MM.1S (cell line): ENCODE results near the gene ZNHIT1.

Experiments
- CTCF ChIP-seq: fragments of 300-600 bp; sonication (generic); IDR thresholded peaks from 2 replicates; pipeline ENCODE4 v1.5.1; 2016; ENCODE audit warnings: antibody characterized with exemption, low read length, mixed read lengths
- EZH2 ChIP-seq: fragments of 300-600 bp; sonication (generic); optimal IDR thresholded peaks from 2 replicates; pipeline ENCODE3; 2017; ENCODE audit warnings: low read depth, mild to moderate bottlenecking, antibody characterized with exemption, low read length, mixed read lengths

- TF ChIP-seq CTCF (no peak), EZH2 (no peak)
Observed at GRCh38 chr7:101232141-101232850, 14.3 kb downstream of the ZNHIT1 start.
